Muscle layer of colon (tissue), 2 donors: ENCODE data around the gene LEFTY2.
"Not testable (repeated sequence)": the region's sequence is repeated elsewhere in the genome, so short reads cannot be mapped to it uniquely, and the experiment has no call there.

Experiments
- H3K27ac ChIP-seq: one replicate; pipeline ENCODE4 v1.7.0; 2013; ENCODE audit warnings: low read depth, mild to moderate bottlenecking, low read length, moderate library complexity
- H3K27me3 ChIP-seq, 2 donors: one replicate each; pipeline ENCODE4 v1.7.0; 2013; ENCODE audit warnings: low read length in 2 of 2, mild to moderate bottlenecking in 2 of 2; ENCODE audit not compliant: insufficient read depth in 2 of 2, control insufficient read depth in 1 of 2
- H3K36me3 ChIP-seq: one replicate; pipeline ENCODE4 v1.7.0; 2013; ENCODE audit warnings: mild to moderate bottlenecking, low read length; ENCODE audit not compliant: insufficient read depth
- H3K4me1 ChIP-seq: one replicate; pipeline ENCODE4 v1.7.0; 2013; ENCODE audit warnings: mild to moderate bottlenecking, low read length; ENCODE audit not compliant: insufficient read depth
- H3K4me3 ChIP-seq, 2 donors: one replicate each; pipeline ENCODE4 v1.7.0; 2013; ENCODE audit warnings: low read length in 2 of 2, low read depth in 1 of 2, mild to moderate bottlenecking in 1 of 2, moderate library complexity in 1 of 2
- H3K9ac ChIP-seq: one replicate; pipeline ENCODE4 v1.7.0; 2013; ENCODE audit warnings: low read length
- H3K9me3 ChIP-seq: one replicate; pipeline ENCODE4 v1.7.0; 2013; ENCODE audit warnings: mild to moderate bottlenecking, low read length
- donor health status: abdominal sarcoma.
- donor health status: Adenocarcinoma of cecum.

Gene LEFTY2

GRCh38 chr1:225941187-225941941, at the start of gene LEFTY2:
Gene LEFTY2, minus strand, starts transcription at chr1:225941220. Its CDS starts 80 bp downstream, at chr1:225941140.
- H3K4me1 ChIP-seq = peaks cover 15% of the 10 kb centered on the region
- H3K4me3 ChIP-seq = no peak within 1 kb of the TSS
- no peaks in the 10 kb centered on the region for H3K27me3 ChIP-seq
- H3K27ac ChIP-seq = no peak within 1 kb of the TSS
- no peaks in the 10 kb centered on the region for H3K9me3 ChIP-seq
- no peak within 1 kb of the TSS for H3K9ac ChIP-seq
- H3K36me3 ChIP-seq = no peaks in the 10 kb centered on the region

DNA sequence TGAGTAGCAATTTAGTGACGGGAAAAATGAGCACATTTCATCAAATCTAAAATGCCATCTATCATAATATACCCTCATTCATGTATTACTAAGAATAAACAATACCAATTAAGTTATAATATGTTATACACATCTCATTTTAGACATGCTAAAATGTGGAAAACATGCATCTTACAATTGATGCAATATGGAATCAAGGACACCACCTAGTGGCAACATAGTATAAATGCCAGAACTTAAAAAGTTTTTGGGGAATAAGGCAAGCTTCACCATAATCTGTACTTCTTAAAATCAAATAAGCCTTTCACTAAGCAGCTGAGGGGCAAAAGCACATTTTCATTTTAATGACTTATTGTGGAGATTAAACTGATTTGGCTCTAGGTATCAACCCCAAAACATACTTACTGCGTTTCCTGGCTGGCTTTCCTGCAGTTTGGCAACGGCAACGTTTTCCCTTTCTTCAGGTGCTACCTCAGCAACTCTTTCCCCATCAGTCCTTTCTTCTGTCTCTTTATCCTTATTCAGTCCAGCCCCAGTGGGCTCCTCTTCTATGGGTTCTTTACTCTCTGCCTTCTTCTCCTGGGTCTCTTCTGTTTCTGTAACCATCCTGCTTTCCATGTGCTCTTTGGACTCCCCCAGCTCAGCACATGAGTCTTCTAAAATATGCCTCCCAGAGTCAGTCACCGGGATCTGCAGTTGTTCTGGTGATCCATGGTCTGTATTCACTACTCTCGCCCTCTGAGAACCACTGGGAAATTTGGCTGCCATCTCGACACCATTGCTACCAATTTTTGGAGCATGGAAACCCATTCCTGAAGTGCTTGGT, 46.7 kb upstream of the LEFTY2 start:
- no peak overlapping the region for H3K27ac ChIP-seq
- peaks cover 77% of the 10 kb centered on the region for H3K36me3 ChIP-seq
- no peaks in the 10 kb centered on the region for H3K27me3 ChIP-seq
- no peaks in the 10 kb centered on the region for H3K9me3 ChIP-seq
- H3K9ac ChIP-seq = no peak overlapping the region
- no peaks in the 10 kb centered on the region for H3K4me1 ChIP-seq
- no peak overlapping the region for H3K4me3 ChIP-seq

DNA sequence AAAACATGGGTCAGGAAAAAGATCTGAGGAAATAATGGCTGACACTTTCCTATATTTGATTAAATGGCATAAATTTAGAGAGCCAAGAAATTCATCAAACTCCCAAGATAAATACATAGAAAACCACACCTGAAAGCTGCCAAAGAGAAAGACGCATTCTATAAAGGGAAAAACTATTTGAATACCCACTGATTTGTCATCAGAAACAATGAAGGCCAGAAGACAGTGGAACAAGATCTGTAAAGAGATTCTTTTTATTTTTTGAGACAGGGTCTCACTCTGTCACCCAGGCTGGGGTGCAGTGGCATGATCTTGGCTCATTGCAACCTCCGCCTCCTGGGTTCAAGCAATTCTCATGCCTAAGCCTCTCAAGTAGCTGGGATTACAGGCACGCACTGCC, 40.7 kb upstream of the LEFTY2 start:
- Histone ChIP-seq H3K27ac (no peak overlapping the region), H3K27me3 (no peaks in the 10 kb centered on the region), H3K9me3 (no peaks in the 10 kb centered on the region), H3K9ac (no peak overlapping the region), H3K4me3 (no peak overlapping the region), H3K36me3 (peaks cover 53% of the 10 kb centered on the region), H3K4me1 (no peaks in the 10 kb centered on the region)

GRCh38 chr1:225980005-225980836, 39.2 kb upstream of the LEFTY2 start:
- H3K36me3 ChIP-seq = peaks cover 43% of the 10 kb centered on the region
- peaks cover 4% of the 10 kb centered on the region for H3K4me1 ChIP-seq
- no peak overlapping the region for H3K27ac ChIP-seq
- H3K9ac ChIP-seq = no peak overlapping the region
- no peak overlapping the region for H3K4me3 ChIP-seq
- H3K27me3 ChIP-seq = no peaks in the 10 kb centered on the region
- no peaks in the 10 kb centered on the region for H3K9me3 ChIP-seq

DNA sequence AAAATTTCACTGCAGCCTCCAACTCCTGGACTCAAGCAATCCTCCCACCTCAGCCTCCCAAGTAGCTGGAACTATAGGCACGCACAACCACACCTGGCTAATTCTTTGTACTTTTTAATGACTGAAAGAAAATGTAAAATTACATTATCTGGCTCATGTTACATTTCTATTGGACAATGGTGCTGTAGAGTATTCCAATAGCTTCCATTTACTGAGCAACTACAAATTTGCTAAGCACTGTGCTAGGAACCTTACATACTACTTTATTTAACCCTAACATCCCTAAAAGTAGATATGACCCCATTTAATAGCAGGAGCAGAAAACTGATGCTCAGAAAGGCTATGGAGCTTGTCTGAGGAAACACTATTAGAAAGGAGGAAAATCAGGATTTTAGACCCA, 38.4 kb upstream of the LEFTY2 start:
- Histone ChIP-seq H3K4me1 (peaks cover 4% of the 10 kb centered on the region), H3K27ac (no peak overlapping the region), H3K4me3 (no peak overlapping the region), H3K36me3 (peaks cover 37% of the 10 kb centered on the region), H3K27me3 (no peaks in the 10 kb centered on the region), H3K9ac (no peak overlapping the region), H3K9me3 (no peaks in the 10 kb centered on the region)

DNA sequence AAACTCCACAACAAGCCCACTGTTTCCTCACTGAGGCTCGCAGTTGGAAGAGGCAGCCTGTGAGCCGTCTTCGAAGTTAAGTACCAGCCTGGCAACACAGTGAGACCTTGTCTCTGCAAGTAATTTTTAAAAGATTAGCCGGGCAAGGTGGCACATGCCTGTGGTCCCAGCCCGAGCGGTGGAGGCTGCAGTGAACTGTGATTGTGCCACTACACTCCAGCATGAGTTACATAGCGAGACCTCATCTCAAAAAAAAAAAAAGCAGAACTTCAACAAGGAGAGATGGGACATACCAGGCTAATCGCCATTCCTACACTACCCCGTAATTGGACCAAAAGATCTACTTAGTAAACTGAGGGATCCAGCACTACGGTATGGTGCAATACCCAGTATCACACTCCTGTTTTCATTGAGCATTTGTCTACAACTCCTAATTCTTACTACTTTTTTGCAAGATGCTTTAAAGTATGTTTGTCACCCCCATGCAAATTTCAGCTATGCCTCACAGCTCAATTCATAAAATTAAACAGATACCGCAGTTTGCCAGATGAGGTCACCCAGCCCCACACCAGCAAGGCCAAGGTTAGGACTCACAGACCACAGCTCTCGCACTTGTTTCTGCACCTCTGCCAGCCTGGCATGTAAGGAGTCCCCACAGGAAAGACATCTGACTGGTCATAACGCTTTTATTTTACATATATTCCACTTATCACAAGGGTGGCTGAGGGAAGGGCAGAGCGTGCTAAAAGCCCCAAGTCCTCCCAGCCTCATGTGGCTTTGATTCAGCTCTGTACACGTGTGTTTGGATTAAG, 37.1 kb upstream of the LEFTY2 start:
- Histone ChIP-seq H3K36me3 (peaks cover 27% of the 10 kb centered on the region), H3K27ac (no peak overlapping the region), H3K4me3 (no peak overlapping the region), H3K27me3 (no peaks in the 10 kb centered on the region), H3K4me1 (peaks cover 4% of the 10 kb centered on the region), H3K9me3 (no peaks in the 10 kb centered on the region), H3K9ac (no peak overlapping the region)

DNA sequence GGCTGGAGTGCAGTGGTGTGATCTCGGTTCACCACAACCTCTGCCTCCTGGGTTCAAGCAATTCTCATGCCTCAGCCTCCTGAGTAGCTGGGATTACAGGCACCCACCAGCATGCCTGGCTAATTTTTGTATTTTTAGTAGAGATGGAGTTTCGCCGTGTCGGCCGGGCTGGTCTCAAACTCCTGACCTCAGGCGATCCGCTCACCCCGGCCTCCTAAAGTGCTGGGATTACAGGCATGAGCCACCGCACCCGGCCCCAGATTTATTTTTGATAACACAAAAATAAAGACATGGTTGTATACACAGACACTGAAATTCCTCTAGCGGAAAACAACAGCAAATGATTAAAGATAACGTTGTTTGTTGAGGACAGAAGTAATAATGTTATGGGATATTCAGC, 34.1 kb upstream of the LEFTY2 start:
- not testable (repeated sequence) for H3K36me3 ChIP-seq, H3K4me1 ChIP-seq, H3K27me3 ChIP-seq, H3K9ac ChIP-seq, H3K9me3 ChIP-seq, H3K4me3 ChIP-seq, H3K27ac ChIP-seq

DNA sequence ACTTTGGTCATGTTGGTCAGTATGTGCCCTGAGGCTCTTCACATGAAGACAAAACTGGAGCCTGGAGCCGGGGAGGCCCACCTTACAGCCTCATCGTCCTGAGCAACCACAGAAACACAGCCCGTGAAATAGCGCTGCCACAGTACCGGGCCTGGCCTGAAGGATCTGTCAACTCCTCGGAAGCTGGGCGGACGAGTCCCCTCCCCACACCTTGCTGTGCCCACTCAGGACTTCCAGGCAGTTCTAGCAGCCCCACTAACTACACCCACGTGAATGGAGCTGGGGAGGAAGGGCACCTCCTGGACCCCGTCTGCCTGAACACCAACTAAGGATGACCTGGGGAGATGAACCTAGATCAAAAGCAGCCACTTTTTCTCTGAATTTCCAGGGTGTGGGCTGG, 33.4 kb upstream of the LEFTY2 start:
- no peaks in the 10 kb centered on the region for H3K9me3 ChIP-seq
- no peaks in the 10 kb centered on the region for H3K27me3 ChIP-seq
- H3K9ac ChIP-seq = no peak overlapping the region
- H3K4me3 ChIP-seq = no peak overlapping the region
- H3K36me3 ChIP-seq = peaks cover 1% of the 10 kb centered on the region
- H3K4me1 ChIP-seq = peaks cover 4% of the 10 kb centered on the region
- no peak overlapping the region for H3K27ac ChIP-seq

DNA sequence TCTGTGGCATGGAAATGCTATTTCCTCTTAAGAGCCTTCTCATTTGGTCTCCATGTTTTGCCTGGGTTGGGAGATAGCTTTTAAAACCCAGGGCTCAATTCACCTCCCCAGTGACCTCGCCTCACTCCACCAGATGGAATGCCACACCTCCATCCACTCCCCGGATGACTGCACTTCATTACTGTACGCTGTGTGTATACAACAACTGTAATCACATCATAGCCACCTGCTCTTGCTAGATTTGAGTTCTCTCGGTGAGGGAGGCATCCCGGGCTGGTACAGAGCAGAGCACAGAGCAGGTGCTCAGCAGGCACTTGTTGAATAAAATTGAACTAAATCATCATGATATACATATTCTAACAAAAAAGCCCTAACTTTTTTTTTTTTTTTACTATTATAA, 32.1 kb upstream of the LEFTY2 start:
- Histone ChIP-seq H3K36me3 (no peaks in the 10 kb centered on the region), H3K9ac (no peak overlapping the region), H3K4me1 (peaks cover 4% of the 10 kb centered on the region), H3K9me3 (no peaks in the 10 kb centered on the region), H3K27ac (no peak overlapping the region), H3K27me3 (no peaks in the 10 kb centered on the region), H3K4me3 (no peak overlapping the region)

DNA sequence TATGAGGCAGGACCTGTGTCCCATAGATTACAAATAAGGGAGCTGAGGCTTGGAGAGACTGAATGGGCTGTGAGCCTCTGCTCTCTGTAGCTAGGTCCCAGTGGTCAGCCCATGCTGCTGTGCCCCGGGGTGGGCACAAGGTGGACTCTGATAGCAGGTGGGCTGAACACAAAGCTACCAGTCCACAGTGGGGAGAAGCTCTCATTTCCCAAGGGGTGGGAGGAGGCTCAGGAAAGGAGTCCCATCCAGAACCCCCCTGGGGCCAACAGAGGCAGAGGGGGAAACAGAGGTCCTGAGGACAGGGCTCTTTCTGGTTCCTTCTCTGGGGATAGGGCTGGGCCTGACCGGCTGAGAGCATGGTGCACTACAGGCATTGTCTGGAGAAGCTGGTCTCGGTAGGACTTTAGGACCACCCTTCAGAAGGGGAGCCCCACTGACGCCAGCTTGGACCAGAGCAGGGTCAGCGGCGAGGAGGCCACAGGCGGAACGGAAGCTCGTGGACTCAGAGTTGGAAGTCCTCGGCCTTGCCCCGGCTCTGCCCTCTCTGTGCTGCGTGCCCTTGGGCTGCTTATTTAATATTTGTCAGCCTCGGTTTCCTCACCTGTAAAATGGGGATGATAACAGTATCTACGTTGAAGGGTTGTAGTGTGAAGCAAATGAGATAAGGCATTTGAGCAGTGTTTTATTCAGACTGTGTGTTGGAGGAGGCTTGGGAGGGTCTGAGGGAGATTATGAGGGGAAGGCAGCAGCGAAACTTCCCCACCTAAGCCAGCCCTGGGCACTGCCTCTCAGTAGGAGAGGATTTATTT, 31.5 kb upstream of the LEFTY2 start:
- no peaks in the 10 kb centered on the region for H3K9me3 ChIP-seq
- H3K4me3 ChIP-seq = no peak overlapping the region
- H3K9ac ChIP-seq = no peak overlapping the region
- H3K36me3 ChIP-seq = no peaks in the 10 kb centered on the region
- peaks cover 4% of the 10 kb centered on the region for H3K4me1 ChIP-seq
- no peak overlapping the region for H3K27ac ChIP-seq
- H3K27me3 ChIP-seq = no peaks in the 10 kb centered on the region
